SK-N-SH treated with all-trans-retinoic acid at 6 μM for 48 hours (cell line): Measurements from ENCODE around the gene PRKD2.

ENCODE experiments used
- ATAC-seq: fragments of 200-7000 bp; cut with Tn5 transposase; 3 replicates; pipeline ENCODE4 v1.9.1; 2020; ENCODE audit warnings: mild to moderate bottlenecking, moderate library complexity
- ARNTL ChIP-seq: fragments of 450-650 bp; formaldehyde crosslinking; IDR thresholded peaks from 2 replicates; pipeline ENCODE4 v1.5.0; 2020; ENCODE audit warnings: low read depth, mild to moderate bottlenecking, moderate library complexity, borderline replicate concordance
- BACH2 ChIP-seq: fragments of 250-450 bp; sonication (Bioruptor Pico); IDR thresholded peaks from 2 replicates; pipeline ENCODE4 v1.9.0; 2021; ENCODE audit warnings: mild to moderate bottlenecking, borderline replicate concordance
- CREB5 ChIP-seq: fragments of 250-450 bp; sonication (Bioruptor Pico); IDR thresholded peaks from 2 replicates; pipeline ENCODE4 v1.5.1; 2020; ENCODE audit warnings: low read depth, mild to moderate bottlenecking, moderate library complexity
- CSDC2 ChIP-seq: fragments of 250-450 bp; sonication (Bioruptor Pico); IDR thresholded peaks from 2 replicates; pipeline ENCODE4 v1.5.0; 2020; ENCODE audit warnings: mild to moderate bottlenecking, moderate library complexity
- CSRNP3 ChIP-seq: fragments of 250-450 bp; sonication (Bioruptor Pico); IDR thresholded peaks from 2 replicates; pipeline ENCODE4 v1.5.1; 2021; ENCODE audit warnings: mild to moderate bottlenecking, moderate library complexity
- ESRRG ChIP-seq: fragments of 250-450 bp; sonication (Bioruptor Pico); IDR thresholded peaks from 2 replicates; pipeline ENCODE4 v1.6.1; 2021; ENCODE audit warnings: mild to moderate bottlenecking
- GLIS3 ChIP-seq: fragments of 250-450 bp; sonication (Bioruptor Pico); IDR thresholded peaks from 2 replicates; pipeline ENCODE4 v1.5.0; 2020; ENCODE audit warnings: mild to moderate bottlenecking, moderate library complexity
- ISL1 ChIP-seq: fragments of 250-450 bp; sonication (Bioruptor Pico); IDR thresholded peaks from 2 replicates; pipeline ENCODE4 v2.1.2; 2022; ENCODE audit warnings: mild to moderate bottlenecking, moderate library complexity
- OSR1 ChIP-seq: fragments of 250-450 bp; sonication (Bioruptor Pico); IDR thresholded peaks from 2 replicates; pipeline ENCODE4 v1.8.0; 2022; ENCODE audit warnings: moderate library complexity, mild to moderate bottlenecking, inconsistent platforms
- POU6F1 ChIP-seq: fragments of 250-450 bp; sonication (Bioruptor Pico); IDR thresholded peaks from 2 replicates; pipeline ENCODE4 v1.8.0; 2021; ENCODE audit warnings: low read depth, mild to moderate bottlenecking, moderate library complexity, borderline replicate concordance
- PPARA ChIP-seq: fragments of 250-450 bp; sonication (Bioruptor Pico); IDR thresholded peaks from 2 replicates; pipeline ENCODE4 v1.5.0; 2020; ENCODE audit warnings: mild to moderate bottlenecking, borderline replicate concordance
- RARB ChIP-seq: fragments of 250-450 bp; sonication (Bioruptor Pico); IDR thresholded peaks from 2 replicates; pipeline ENCODE4 v1.8.0; 2021; ENCODE audit warnings: mild to moderate bottlenecking, moderate library complexity
- SNAI2 ChIP-seq: fragments of 250-450 bp; sonication (Bioruptor Pico); IDR thresholded peaks from 2 replicates; pipeline ENCODE4 v1.5.0; 2020; ENCODE audit warnings: mild to moderate bottlenecking, moderate library complexity
- TCF4 ChIP-seq: fragments of 250-450 bp; sonication (Bioruptor Pico); IDR thresholded peaks from 2 replicates; pipeline ENCODE4 v1.8.0; 2021; ENCODE audit warnings: mild to moderate bottlenecking, moderate library complexity, borderline replicate concordance
- TOX ChIP-seq: fragments of 250-450 bp; sonication (Bioruptor Pico); IDR thresholded peaks from 2 replicates; pipeline ENCODE4 v1.8.0; 2021; ENCODE audit warnings: mild to moderate bottlenecking, moderate library complexity, borderline replicate concordance
- TSHZ2 ChIP-seq: fragments of 250-450 bp; sonication (Bioruptor Pico); IDR thresholded peaks from 2 replicates; pipeline ENCODE4 v1.5.0; 2020; ENCODE audit warnings: mild to moderate bottlenecking, moderate library complexity
- ZC3H10 ChIP-seq: fragments of 250-450 bp; sonication (Bioruptor Pico); IDR thresholded peaks from 2 replicates; pipeline ENCODE4 v1.5.1; 2021; ENCODE audit warnings: mild to moderate bottlenecking, moderate library complexity
- ZFP3 ChIP-seq: fragments of 250-450 bp; sonication (Bioruptor Pico); IDR thresholded peaks from 2 replicates; pipeline ENCODE4 v1.5.0; 2020; ENCODE audit warnings: mild to moderate bottlenecking, moderate library complexity
- ZFP30 ChIP-seq: fragments of 450-650 bp; formaldehyde crosslinking; IDR thresholded peaks from 2 replicates; pipeline ENCODE4 v1.5.0; 2022; ENCODE audit warnings: mild to moderate bottlenecking, moderate library complexity
- ZNF565 ChIP-seq: fragments of 450-650 bp; formaldehyde crosslinking; conservative IDR thresholded peaks from 2 replicates; pipeline ENCODE4 v1.5.0; 2020; ENCODE audit warnings: low read depth, mild to moderate bottlenecking, moderate library complexity
- ZNF70 ChIP-seq: fragments of 450-650 bp; formaldehyde crosslinking; IDR thresholded peaks from 2 replicates; pipeline ENCODE4 v1.5.0; 2020; ENCODE audit warnings: mild to moderate bottlenecking, moderate library complexity
- ZNF8 ChIP-seq: fragments of 450-650 bp; formaldehyde crosslinking; IDR thresholded peaks from 2 replicates; pipeline ENCODE4 v1.5.0; 2020; ENCODE audit warnings: mild to moderate bottlenecking, moderate library complexity

The PRKD2 gene

GRCh38 chr19:46710687-46711086 is 6.2 kb downstream of the PRKD2 start:
- no peak for ATAC-seq
- no peak for TF ChIP-seq CSRNP3
- TF ChIP-seq ISL1 (CRISPR knock-in tag), result no peak
- no peak for TF ChIP-seq PPARA (CRISPR knock-in tag)
- no peak for TF ChIP-seq ZNF8
- TF ChIP-seq ZFP30 (CRISPR knock-in tag), result no peak
- TF ChIP-seq POU6F1 (CRISPR knock-in tag), result no peak
- TF ChIP-seq ZNF565 (CRISPR knock-in tag), result no peak
- no peak for TF ChIP-seq ESRRG (CRISPR knock-in tag)
- TF ChIP-seq ZNF70, result no peak

GRCh38 chr19:46704379-46705076 is 12.4 kb downstream of the PRKD2 start:
- peak; percentile 69 for ATAC-seq
- TF ChIP-seq POU6F1 (CRISPR knock-in tag) (no peak), CSRNP3 (no peak), ZFP30 (CRISPR knock-in tag) (no peak), ZNF70 (no peak), GLIS3 (CRISPR knock-in tag) (no peak), ZFP3 (CRISPR knock-in tag) (no peak), TOX (CRISPR knock-in tag) (no peak), CREB5 (CRISPR knock-in tag) (no peak), TSHZ2 (no peak), ZC3H10 (CRISPR knock-in tag) (no peak), OSR1 (CRISPR knock-in tag) (no peak), ZNF565 (CRISPR knock-in tag) (no peak), RARB (no peak), SNAI2 (CRISPR knock-in tag) (no peak), CSDC2 (CRISPR knock-in tag) (no peak), BACH2 (no peak), TCF4 (CRISPR knock-in tag) (no peak), ZNF8 (no peak), ARNTL (no peak)
- TF ChIP-seq, all 23 proteins: peak for 0
